Keratinocyte (primary cell): ENCODE data around the gene CDK14. TPM values are rescaled to one million over a fixed set of nuclear protein-coding genes. Genes with fewer than 3 reads are reported as not detected.

Source experiments
- DNase-seq: peaks from one replicate; pipeline ENCODE4 v3.0.0-alpha.2; 2011; ENCODE audit warnings: low read depth, missing footprints, low spot score
- FAIRE-seq: peaks from 2 replicates; lab custom pipeline; 2011; peaks lifted over from hg19 to GRCh38; lab: Jason Lieb, UNC
- H2AFZ ChIP-seq: 2 replicates; pipeline ENCODE4 v1.6.0; 2012; ENCODE audit warnings: low read length, control low read depth, inconsistent platforms; ENCODE audit not compliant: control insufficient read depth
- H3K27ac ChIP-seq: 2 replicates; pipeline ENCODE4 v1.5.1; 2011; ENCODE audit warnings: low read length; ENCODE audit not compliant: control insufficient read depth, insufficient read depth
- H3K27me3 ChIP-seq: 3 replicates; pipeline ENCODE4 v1.6.0; 2011; ENCODE audit warnings: low read length; ENCODE audit not compliant: control insufficient read depth, insufficient read depth; ENCODE audit errors: extremely low read depth
- H3K36me3 ChIP-seq, 2 experiments: 2 replicates in 1 of 2; 3 replicates in 1 of 2; pipeline ENCODE4 v1.5.1; 2011; ENCODE audit warnings: low read length in 2 of 2, mild to moderate bottlenecking in 1 of 2; ENCODE audit not compliant: control insufficient read depth in 2 of 2, insufficient read depth in 2 of 2; ENCODE audit errors: extremely low read depth in 1 of 2
- H3K4me1 ChIP-seq: 3 replicates; pipeline ENCODE4 v1.5.1; 2011; ENCODE audit warnings: low read length; ENCODE audit not compliant: control insufficient read depth, insufficient read depth; ENCODE audit errors: extremely low read depth
- H3K4me2 ChIP-seq: 3 replicates; pipeline ENCODE4 v1.6.0; 2011; ENCODE audit warnings: low read depth, low read length; ENCODE audit not compliant: control insufficient read depth, insufficient read depth; ENCODE audit errors: extremely low read depth
- H3K4me3 ChIP-seq, 3 experiments: fragments of 200-600 bp in 1 of 3; sonication (generic) in 1 of 3; 2 replicates in 2 of 3; 3 replicates in 1 of 3; pipeline ENCODE4 v1.5.1; 2011 to 2016; ENCODE audit warnings: low read length in 3 of 3, mild to moderate bottlenecking in 3 of 3, control low read depth in 2 of 3, inconsistent platforms in 1 of 3, low read depth in 1 of 3, mixed read lengths in 1 of 3, mixed run types in 1 of 3, moderate library complexity in 1 of 3; ENCODE audit not compliant: control insufficient read depth in 2 of 3, insufficient read depth in 2 of 3; ENCODE audit errors: extremely low read depth in 1 of 3
- H3K79me2 ChIP-seq: 2 replicates; pipeline ENCODE4 v1.6.0; 2012; ENCODE audit warnings: low read length; ENCODE audit not compliant: control insufficient read depth, insufficient read depth
- H3K9ac ChIP-seq: 3 replicates; pipeline ENCODE4 v1.6.0; 2011; ENCODE audit warnings: low read length; ENCODE audit not compliant: control insufficient read depth, insufficient read depth; ENCODE audit errors: extremely low read depth
- H3K9me1 ChIP-seq: 3 replicates; pipeline ENCODE4 v1.6.0; 2011; ENCODE audit warnings: low read length; ENCODE audit not compliant: control insufficient read depth, insufficient read depth; ENCODE audit errors: extremely low read depth
- H3K9me3 ChIP-seq: 2 replicates; pipeline ENCODE4 v1.5.1; 2012; ENCODE audit warnings: low read depth, low read length; ENCODE audit not compliant: control insufficient read depth
- H4K20me1 ChIP-seq: 3 replicates; pipeline ENCODE4 v1.6.0; 2011; ENCODE audit warnings: low read length; ENCODE audit not compliant: control insufficient read depth, insufficient read depth; ENCODE audit errors: extremely low read depth
- EZH2 ChIP-seq: IDR thresholded peaks from one replicate; pipeline ENCODE4 v1.6.1; 2012; ENCODE audit warnings: inconsistent platforms, mild to moderate bottlenecking, low read length, moderate library complexity
- dilution Hi-C: fragments of 300-500 bp; cut with MboI; formaldehyde crosslinking; loops from one replicate; pipeline ENCODE4 v1.7.0; 2020; ENCODE audit warnings: low sequenced_read_pairs; ENCODE audit not compliant: extremely low pct_ligation_motif_present
- polyA plus RNA-seq, 5 experiments: library from polyadenylated mRNA; depleted of rRNA in 3 of 5; stranded (reverse) in 3 of 5; stranded (forward) in 1 of 5; unstranded in 1 of 5; fragments of >200 nt; gene quantifications; 1 replicate in 1 of 5; 2 replicates in 3 of 5; 3 replicates in 1 of 5; pipeline versions ENCODE4 v1.2.1 to v1.2.3, GENCODE V29; 2011 to 2012; ENCODE audit warnings: missing spikeins in 2 of 5, low read depth in 1 of 5, low replicate concordance in 1 of 5
- TF ChIP-seq, protein P1 (sequence below), 3 experiments: IDR thresholded peaks in 1 of 3; conservative IDR thresholded peaks in 1 of 3; optimal IDR thresholded peaks in 1 of 3; 2 replicates in 2 of 3; 3 replicates in 1 of 3; pipeline versions ENCODE3 to v1.5.1; 2011; ENCODE audit warnings: low read length in 3 of 3, mild to moderate bottlenecking in 3 of 3, moderate library complexity in 2 of 3, control low read depth in 1 of 3, inconsistent platforms in 1 of 3; ENCODE audit not compliant: insufficient read depth in 2 of 3; ENCODE audit errors: extremely low read depth in 1 of 3

CDK14 gene
- polyA plus RNA-seq, 1 donor (not counting 4 experiments of a cell fraction or from before 2014, with no cell fraction given): 4.0 TPM

GRCh38 chr7:90613088-90613498 lies 17.0 kb downstream of the CDK14 start:
- no peak for FAIRE-seq
- no peak overlapping the region for H2AFZ ChIP-seq
- no peaks in the 10 kb centered on the region for H3K36me3 ChIP-seq
- no peak overlapping the region for H3K4me2 ChIP-seq
- H3K4me1 ChIP-seq: no peaks in the 10 kb centered on the region
- H3K9me3 ChIP-seq: no peaks in the 10 kb centered on the region
- H3K4me3 ChIP-seq: no peak overlapping the region
- no peak overlapping the region for H3K9ac ChIP-seq
- H4K20me1 ChIP-seq: no peaks in the 10 kb centered on the region
- no peak overlapping the region for H3K27ac ChIP-seq
- no peaks in the 10 kb centered on the region for H3K79me2 ChIP-seq
- dilution Hi-C loops: no loop called here
- DNase-seq: no peak
- TF ChIP-seq, protein P1, sequence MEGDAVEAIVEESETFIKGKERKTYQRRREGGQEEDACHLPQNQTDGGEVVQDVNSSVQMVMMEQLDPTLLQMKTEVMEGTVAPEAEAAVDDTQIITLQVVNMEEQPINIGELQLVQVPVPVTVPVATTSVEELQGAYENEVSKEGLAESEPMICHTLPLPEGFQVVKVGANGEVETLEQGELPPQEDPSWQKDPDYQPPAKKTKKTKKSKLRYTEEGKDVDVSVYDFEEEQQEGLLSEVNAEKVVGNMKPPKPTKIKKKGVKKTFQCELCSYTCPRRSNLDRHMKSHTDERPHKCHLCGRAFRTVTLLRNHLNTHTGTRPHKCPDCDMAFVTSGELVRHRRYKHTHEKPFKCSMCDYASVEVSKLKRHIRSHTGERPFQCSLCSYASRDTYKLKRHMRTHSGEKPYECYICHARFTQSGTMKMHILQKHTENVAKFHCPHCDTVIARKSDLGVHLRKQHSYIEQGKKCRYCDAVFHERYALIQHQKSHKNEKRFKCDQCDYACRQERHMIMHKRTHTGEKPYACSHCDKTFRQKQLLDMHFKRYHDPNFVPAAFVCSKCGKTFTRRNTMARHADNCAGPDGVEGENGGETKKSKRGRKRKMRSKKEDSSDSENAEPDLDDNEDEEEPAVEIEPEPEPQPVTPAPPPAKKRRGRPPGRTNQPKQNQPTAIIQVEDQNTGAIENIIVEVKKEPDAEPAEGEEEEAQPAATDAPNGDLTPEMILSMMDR (optimal IDR thresholded peaks at IDR 0.05 in 1 of 3, IDR thresholded peaks at IDR 0.05 in 1 of 3, conservative IDR thresholded peaks at IDR 0.05 in 1 of 3; ENCODE audit: extremely low read depth in 1 of 3, insufficient read depth in 2 of 3, low read length in 3 of 3): no peak
- TF ChIP-seq EZH2: no peak
- H3K27me3 ChIP-seq: no peaks in the 10 kb centered on the region
- H3K9me1 ChIP-seq: no peaks in the 10 kb centered on the region

DNA sequence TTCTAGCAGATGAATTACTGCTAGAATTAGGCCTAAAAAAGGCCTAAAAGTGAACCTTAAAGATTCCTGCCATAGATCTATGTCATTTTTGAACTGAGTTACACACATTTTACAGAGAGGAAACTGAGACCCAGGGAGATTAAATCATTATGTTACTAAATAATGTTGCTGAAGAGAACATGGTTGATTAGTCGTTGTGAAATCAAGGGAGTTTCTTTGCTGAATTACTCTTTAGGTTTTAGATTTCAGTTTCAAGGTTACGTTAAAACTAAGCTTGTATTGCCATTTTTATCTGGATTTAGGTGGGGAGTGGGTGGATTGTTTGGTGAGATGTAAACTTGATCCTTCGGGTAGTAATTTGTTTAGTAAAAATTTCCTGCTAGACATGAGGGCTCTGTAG lies 21.3 kb downstream of the CDK14 start:
- FAIRE-seq: no peak
- dilution Hi-C loops: no loop called here
- H4K20me1 ChIP-seq: no peaks in the 10 kb centered on the region
- DNase-seq: no peak
- H3K4me1 ChIP-seq: no peaks in the 10 kb centered on the region
- H3K27ac ChIP-seq: no peak overlapping the region
- H3K9ac ChIP-seq: no peak overlapping the region
- no peak overlapping the region for H3K4me3 ChIP-seq
- no peaks in the 10 kb centered on the region for H3K79me2 ChIP-seq
- no peaks in the 10 kb centered on the region for H3K9me1 ChIP-seq
- H3K9me3 ChIP-seq: no peaks in the 10 kb centered on the region
- H3K27me3 ChIP-seq: no peaks in the 10 kb centered on the region
- TF ChIP-seq EZH2: no peak
- TF ChIP-seq, protein P1 (optimal IDR thresholded peaks at IDR 0.05 in 1 of 3, IDR thresholded peaks at IDR 0.05 in 1 of 3, conservative IDR thresholded peaks at IDR 0.05 in 1 of 3; ENCODE audit: extremely low read depth in 1 of 3, insufficient read depth in 2 of 3, low read length in 3 of 3): no peak
- H3K36me3 ChIP-seq: no peaks in the 10 kb centered on the region
- no peak overlapping the region for H2AFZ ChIP-seq
- H3K4me2 ChIP-seq: no peak overlapping the region
